Fibroblast of lung (primary cell): ENCODE results near the gene SF1. TPM values are rescaled to one million over a fixed set of nuclear protein-coding genes. Genes with fewer than 3 reads are reported as not detected.

Experiments used
- DNase-seq, 2 donors: peaks; one replicate each; pipeline versions ENCODE4 v3.0.0 to v3.0.0-alpha.2; 2010; ENCODE audit warnings: low read depth in 2 of 2
- H2AFZ ChIP-seq: 2 replicates; pipeline ENCODE4 v1.5.1; 2012; ENCODE audit warnings: low read length, control low read depth, inconsistent platforms
- H3K27ac ChIP-seq: 2 replicates; pipeline ENCODE4 v1.5.1; 2011; ENCODE audit warnings: low read length, control low read depth; ENCODE audit not compliant: insufficient read depth
- H3K27me3 ChIP-seq: 2 replicates; pipeline ENCODE4 v1.5.1; 2011; ENCODE audit warnings: mild to moderate bottlenecking, low read length; ENCODE audit not compliant: control insufficient read depth, insufficient read depth
- H3K36me3 ChIP-seq: 2 replicates; pipeline ENCODE4 v1.5.1; 2011; ENCODE audit warnings: low read length; ENCODE audit not compliant: control insufficient read depth, insufficient read depth
- H3K4me1 ChIP-seq: 2 replicates; pipeline ENCODE4 v1.5.1; 2011; ENCODE audit warnings: low read length; ENCODE audit not compliant: control insufficient read depth, insufficient read depth; ENCODE audit errors: extremely low read depth
- H3K4me2 ChIP-seq: 2 replicates; pipeline ENCODE4 v1.5.1; 2011; ENCODE audit warnings: low read length, control low read depth; ENCODE audit not compliant: insufficient read depth; ENCODE audit errors: extremely low read depth
- H3K4me3 ChIP-seq, 4 experiments: fragments of 200-600 bp in 1 of 4; sonication (generic) in 1 of 4; replicated peaks in 1 of 4; 2 replicates each; pipeline ENCODE4 v1.5.1; 2011 to 2016; ENCODE audit warnings: low read length in 4 of 4, low read depth in 3 of 4, mild to moderate bottlenecking in 3 of 4, control low read depth in 2 of 4, inconsistent platforms in 1 of 4, mixed read lengths in 1 of 4; ENCODE audit not compliant: insufficient read depth in 1 of 4; ENCODE audit errors: control extremely low read depth in 1 of 4
- H3K79me2 ChIP-seq: 2 replicates; pipeline ENCODE4 v1.5.1; 2012; ENCODE audit warnings: mild to moderate bottlenecking, low read length, inconsistent platforms; ENCODE audit not compliant: control insufficient read depth, insufficient read depth
- H3K9ac ChIP-seq: 2 replicates; pipeline ENCODE4 v1.5.1; 2011; ENCODE audit warnings: mild to moderate bottlenecking, low read length, control low read depth; ENCODE audit not compliant: insufficient read depth
- H3K9me3 ChIP-seq: 2 replicates; pipeline ENCODE4 v1.5.1; 2012; ENCODE audit warnings: low read depth, low read length; ENCODE audit not compliant: control insufficient read depth, insufficient read depth
- H4K20me1 ChIP-seq: 2 replicates; pipeline ENCODE4 v1.5.1; 2011; ENCODE audit warnings: low read length; ENCODE audit not compliant: control insufficient read depth, insufficient read depth; ENCODE audit errors: extremely low read depth
- CTCF ChIP-seq, 2 donors: IDR thresholded peaks in 1 of 2; conservative IDR thresholded peaks in 1 of 2; 1 replicate in 1 of 2; 2 replicates in 1 of 2; pipeline ENCODE4 v1.5.1; 2011 to 2012; ENCODE audit warnings: low read length in 2 of 2, control low read depth in 1 of 2, inconsistent platforms in 1 of 2, low read depth in 1 of 2, mild to moderate bottlenecking in 1 of 2
- EZH2 ChIP-seq: IDR thresholded peaks from 2 replicates; pipeline ENCODE4 v1.5.1; 2012; ENCODE audit warnings: low read length, control low read depth, mild to moderate bottlenecking; ENCODE audit errors: missing control alignments
- polyA plus RNA-seq, 2 donors: library from polyadenylated mRNA; depleted of rRNA in 1 of 2; stranded (reverse) in 1 of 2; unstranded in 1 of 2; fragments of >200 nt; gene quantifications; 2 replicates each; pipeline ENCODE4 v1.2.1, GENCODE V29; 2011 to 2012; ENCODE audit warnings: missing spikeins in 1 of 2
- total RNA-seq: library from RNA; depleted of rRNA; stranded (reverse); fragments of >200 nt; gene quantifications from 2 replicates; pipeline ENCODE4 v1.2.1, GENCODE V29; 2014

The SF1 gene
- total and polyA plus RNA-seq, 2 donors (not counting 1 experiment from before 2014, with no cell fraction given), result 78.9 to 105 TPM

GRCh38 chr11:64810271-64810890 lies 32.0 kb upstream of the SF1 start, which contains the start of gene MEN1:
MEN1 (minus strand) TSS chr11:64810551; CDS start chr11:64810109, 442 bp downstream.
- Histone ChIP-seq H4K20me1 (no peaks in the 10 kb centered on the region), H3K4me1 (peaks cover 5% of the 10 kb centered on the region), H3K27me3 (no peaks in the 10 kb centered on the region), H3K4me2 (peak within 1 kb of the TSS; percentile 94), H3K79me2 (no peaks in the 10 kb centered on the region), H3K36me3 (peaks cover 4% of the 10 kb centered on the region), H2AFZ (peak within 1 kb of the TSS; percentile 92), H3K9me3 (no peaks in the 10 kb centered on the region), H3K4me3 (peak within 1 kb of the TSS; percentile 72 to 99 (median 83)), H3K9ac (peak within 1 kb of the TSS; percentile 59), H3K27ac (peak within 1 kb of the TSS; percentile 57)
- TF ChIP-seq CTCF (conservative IDR thresholded peaks at IDR 0.05 in 1 of 2, IDR thresholded peaks at IDR 0.05 in 1 of 2; ENCODE audit: low read depth in 1 of 2, low read length in 2 of 2) (no peak), EZH2 (no peak)
- DNase-seq, result peak; percentile 94 to 95

- DNase-seq, result peak in 1 of 2 donors; percentile 14
- no peak for TF ChIP-seq CTCF (conservative IDR thresholded peaks at IDR 0.05 in 1 of 2, IDR thresholded peaks at IDR 0.05 in 1 of 2; ENCODE audit: low read depth in 1 of 2, low read length in 2 of 2)
- no peak for TF ChIP-seq EZH2
- peak overlapping the region; percentile 57 for H3K27ac ChIP-seq
Observed at GRCh38 chr11:64809781-64810241, 31.5 kb upstream of the SF1 start.

GRCh38 chr11:64805481-64805880 lies 27.1 kb upstream of the SF1 start:
- no peak for DNase-seq
- Histone ChIP-seq H3K4me1 (peaks cover 12% of the 10 kb centered on the region), H3K27ac (no peak overlapping the region), H2AFZ (no peak overlapping the region), H3K27me3 (no peaks in the 10 kb centered on the region), H3K36me3 (peaks cover 6% of the 10 kb centered on the region), H3K4me3 (no peak overlapping the region), H3K9me3 (no peaks in the 10 kb centered on the region), H3K9ac (no peak overlapping the region), H3K79me2 (no peaks in the 10 kb centered on the region), H4K20me1 (no peaks in the 10 kb centered on the region), H3K4me2 (no peak overlapping the region)
- TF ChIP-seq EZH2, result no peak
- TF ChIP-seq CTCF (conservative IDR thresholded peaks at IDR 0.05 in 1 of 2, IDR thresholded peaks at IDR 0.05 in 1 of 2; ENCODE audit: low read depth in 1 of 2, low read length in 2 of 2), result no peak

More at GRCh38 chr11:64809781-64810241, 31.5 kb upstream of the SF1 start:
- Histone ChIP-seq H3K4me2 (peak overlapping the region; percentile 94), H3K9ac (peak overlapping the region; percentile 59), H3K27me3 (no peaks in the 10 kb centered on the region), H3K79me2 (no peaks in the 10 kb centered on the region), H4K20me1 (no peaks in the 10 kb centered on the region), H3K9me3 (no peaks in the 10 kb centered on the region), H3K36me3 (peaks cover 4% of the 10 kb centered on the region), H3K4me1 (peaks cover 5% of the 10 kb centered on the region), H3K4me3 (peak overlapping the region; percentile 72 to 99 (median 83)), H2AFZ (peak overlapping the region; percentile 77)
